ENCODE results near the gene DNAAF8. TPM values are rescaled to one million over a fixed set of nuclear protein-coding genes. Genes with fewer than 3 reads are reported as not detected.

DNAAF8 gene
- total RNA-seq, 1 donor from 2014 or later: not detected

- Mint-ChIP-seq H3K9me3 (no peaks in the 10 kb centered on the region), H3K4me1 (no peaks in the 10 kb centered on the region)
These were observed 48.4 kb upstream of the DNAAF8 start for GRCh38 chr16:4685776-4686496.

GRCh38 chr16:4686497-4687210 lies 47.7 kb upstream of the DNAAF8 start:
- H3K4me3 Mint-ChIP-seq: no peak overlapping the region
- Histone ChIP-seq H2AFZ (replicated peaks) (no peak overlapping the region), H3K4me2 (no peak overlapping the region), H3K9me3 (ENCODE audit: low read depth) (no peaks in the 10 kb centered on the region), H3K4me3 (no peak overlapping the region), H3K27ac (no peak overlapping the region), H4K20me1 (ENCODE audit: low read depth) (no peaks in the 10 kb centered on the region), H3K36me3 (no peaks in the 10 kb centered on the region), H3K27me3 (no peaks in the 10 kb centered on the region), H3K4me1 (no peaks in the 10 kb centered on the region), H3F3A (ENCODE audit: low read depth) (no peaks in the 10 kb centered on the region), H3K9ac (no peak overlapping the region), H3K79me2 (ENCODE audit: low read depth) (no peaks in the 10 kb centered on the region)
- no peak overlapping the region for H3K27ac Mint-ChIP-seq
- TF ChIP-seq EZH2 (IDR thresholded peaks at IDR 0.05) (no peak), CTCF (IDR thresholded peaks at IDR 0.05) (no peak), EZH2phosphoT487 (IDR thresholded peaks at IDR 0.05) (no peak)
- H3K27me3 Mint-ChIP-seq (ENCODE audit: insufficient read depth, low read depth): peaks cover 4% of the 10 kb centered on the region
- no peaks in the 10 kb centered on the region for H3K4me1 Mint-ChIP-seq
- no peak for DNase-seq (ENCODE audit: low spot score)
- peaks cover 4% of the 10 kb centered on the region for H3K36me3 Mint-ChIP-seq
- H3K9me3 Mint-ChIP-seq: no peaks in the 10 kb centered on the region

More at GRCh38 chr16:4685776-4686496, 48.4 kb upstream of the DNAAF8 start:
- H3K9ac ChIP-seq: no peak overlapping the region
- Mint-ChIP-seq H3K36me3 (peaks cover 4% of the 10 kb centered on the region), H3K4me3 (no peak overlapping the region), H3K27me3 (ENCODE audit: insufficient read depth, low read depth) (peaks cover 4% of the 10 kb centered on the region), H3K27ac (no peak overlapping the region)
- H3K79me2 ChIP-seq (ENCODE audit: low read depth): no peaks in the 10 kb centered on the region
- no peak for DNase-seq (ENCODE audit: low spot score)
- H3F3A ChIP-seq (ENCODE audit: low read depth): no peaks in the 10 kb centered on the region
- H3K4me2 ChIP-seq: no peak overlapping the region
- TF ChIP-seq EZH2 (IDR thresholded peaks at IDR 0.05): no peak
- no peak for TF ChIP-seq EZH2phosphoT487 (IDR thresholded peaks at IDR 0.05)
- no peak for TF ChIP-seq CTCF (IDR thresholded peaks at IDR 0.05)
- no peaks in the 10 kb centered on the region for H3K9me3 ChIP-seq (ENCODE audit: low read depth)
- no peaks in the 10 kb centered on the region for H3K36me3 ChIP-seq
- H3K4me1 ChIP-seq: no peaks in the 10 kb centered on the region
- H4K20me1 ChIP-seq (ENCODE audit: low read depth): no peaks in the 10 kb centered on the region
- no peaks in the 10 kb centered on the region for H3K27me3 ChIP-seq
- no peak overlapping the region for H3K4me3 ChIP-seq
- no peak overlapping the region for H2AFZ ChIP-seq (replicated peaks)
- H3K27ac ChIP-seq: no peak overlapping the region

GRCh38 chr16:4687416-4687815 lies 46.9 kb upstream of the DNAAF8 start:
- Histone ChIP-seq H3K36me3 (no peaks in the 10 kb centered on the region), H3K27ac (no peak overlapping the region), H3K79me2 (ENCODE audit: low read depth) (no peaks in the 10 kb centered on the region), H3F3A (ENCODE audit: low read depth) (peaks cover 1% of the 10 kb centered on the region), H3K4me2 (no peak overlapping the region), H3K27me3 (no peaks in the 10 kb centered on the region), H3K9ac (no peak overlapping the region), H2AFZ (replicated peaks) (no peak overlapping the region), H3K9me3 (ENCODE audit: low read depth) (no peaks in the 10 kb centered on the region), H3K4me1 (no peaks in the 10 kb centered on the region), H4K20me1 (ENCODE audit: low read depth) (no peaks in the 10 kb centered on the region), H3K4me3 (no peak overlapping the region)
- Mint-ChIP-seq H3K4me3 (no peak overlapping the region), H3K9me3 (no peaks in the 10 kb centered on the region), H3K36me3 (peaks cover 4% of the 10 kb centered on the region), H3K4me1 (no peaks in the 10 kb centered on the region), H3K27me3 (ENCODE audit: insufficient read depth, low read depth) (peaks cover 4% of the 10 kb centered on the region), H3K27ac (no peak overlapping the region)
- TF ChIP-seq EZH2 (IDR thresholded peaks at IDR 0.05) (no peak), CTCF (IDR thresholded peaks at IDR 0.05) (no peak), EZH2phosphoT487 (IDR thresholded peaks at IDR 0.05) (no peak)
- DNase-seq (ENCODE audit: low spot score): no peak

Data from neural progenitor cell (in vitro differentiated cells).